ENCODE measurements around the gene HS1BP3. TPM values are rescaled to one million over a fixed set of nuclear protein-coding genes. Genes with fewer than 3 reads are reported as not detected.

The HS1BP3 gene
- total RNA-seq, 1 donor from 2014 or later = 14.4 TPM

GRCh38 chr2:20604951-20605381, 45.9 kb downstream of the HS1BP3 start:
- DNase-seq (ENCODE audit: low read depth) = no peak
- no peak for TF ChIP-seq CTCF (conservative IDR thresholded peaks at IDR 0.05; ENCODE audit: low read depth, low read length)

GRCh38 chr2:20604401-20604911, 46.4 kb downstream of the HS1BP3 start:
- H3K4me3 ChIP-seq (ENCODE audit: low read depth, low read length) = no peak overlapping the region
- DNase-seq (ENCODE audit: low read depth) = no peak
- TF ChIP-seq CTCF (conservative IDR thresholded peaks at IDR 0.05; ENCODE audit: low read depth, low read length) = no peak

More at GRCh38 chr2:20604951-20605381, 45.9 kb downstream of the HS1BP3 start:
- H3K4me3 ChIP-seq (ENCODE audit: low read depth, low read length) = no peak overlapping the region

- no peak overlapping the region for H3K4me3 ChIP-seq (ENCODE audit: low read depth, low read length)
- no peak for TF ChIP-seq CTCF (conservative IDR thresholded peaks at IDR 0.05; ENCODE audit: low read depth, low read length)
- no peak for DNase-seq (ENCODE audit: low read depth)
These were observed 47.1 kb downstream of the HS1BP3 start for GRCh38 chr2:20603791-20604190.

- no peak for DNase-seq (ENCODE audit: low read depth)
- no peak overlapping the region for H3K4me3 ChIP-seq (ENCODE audit: low read depth, low read length)
These were observed 48.1 kb downstream of the HS1BP3 start for GRCh38 chr2:20602803-20603202.

GRCh38 chr2:20600756-20601325, 50.1 kb downstream of the HS1BP3 start:
- H3K4me3 ChIP-seq (ENCODE audit: low read depth, low read length) = no peak overlapping the region
- DNase-seq (ENCODE audit: low read depth) = no peak
- TF ChIP-seq CTCF (conservative IDR thresholded peaks at IDR 0.05; ENCODE audit: low read depth, low read length) = peak; percentile 56

More at GRCh38 chr2:20602803-20603202, 48.1 kb downstream of the HS1BP3 start:
- no peak for TF ChIP-seq CTCF (conservative IDR thresholded peaks at IDR 0.05; ENCODE audit: low read depth, low read length)

GRCh38 chr2:20599861-20600461, 50.9 kb downstream of the HS1BP3 start:
- no peak for TF ChIP-seq CTCF (conservative IDR thresholded peaks at IDR 0.05; ENCODE audit: low read depth, low read length)
- no peak for DNase-seq (ENCODE audit: low read depth)
- no peak overlapping the region for H3K4me3 ChIP-seq (ENCODE audit: low read depth, low read length)
